IPS-18a (cell line): ENCODE measurements around the gene PDSS2.
"Not testable (repeated sequence)": the region's sequence is repeated elsewhere in the genome, so short reads cannot be mapped to it uniquely, and the experiment has no call there.

Experiments
- H3K27ac ChIP-seq: one replicate; pipeline ENCODE4 v1.5.1; 2013; ENCODE audit warnings: low read length
- H3K27me3 ChIP-seq: one replicate; pipeline ENCODE4 v1.6.1; 2013; ENCODE audit warnings: mild to moderate bottlenecking, low read length; ENCODE audit not compliant: control insufficient read depth, insufficient read depth
- H3K36me3 ChIP-seq: one replicate; pipeline ENCODE4 v1.6.1; 2013; ENCODE audit warnings: low read depth, low read length; ENCODE audit not compliant: control insufficient read depth
- H3K4me1 ChIP-seq: one replicate; pipeline ENCODE4 v1.6.1; 2013; ENCODE audit warnings: low read depth, low read length; ENCODE audit not compliant: control insufficient read depth
- H3K4me3 ChIP-seq: one replicate; pipeline ENCODE4 v1.5.1; 2013; ENCODE audit warnings: low read length
- H3K9ac ChIP-seq: one replicate; pipeline ENCODE4 v1.6.1; 2013; ENCODE audit warnings: mild to moderate bottlenecking, low read length, moderate library complexity
- H3K9me3 ChIP-seq: one replicate; pipeline ENCODE4 v1.6.1; 2013; ENCODE audit warnings: low read depth, low read length; ENCODE audit not compliant: control insufficient read depth

The PDSS2 gene

GRCh38 chr6:107202876-107203468 lies 256.4 kb downstream of the PDSS2 start:
- no peak overlapping the region for H3K4me3 ChIP-seq
- no peak overlapping the region for H3K27ac ChIP-seq
- no peaks in the 10 kb centered on the region for H3K4me1 ChIP-seq
- H3K9ac ChIP-seq: no peak overlapping the region
- H3K27me3 ChIP-seq: no peaks in the 10 kb centered on the region
- no peaks in the 10 kb centered on the region for H3K36me3 ChIP-seq
- H3K9me3 ChIP-seq: no peaks in the 10 kb centered on the region

GRCh38 chr6:107198631-107199416 lies 260.5 kb downstream of the PDSS2 start:
- Histone ChIP-seq H3K9me3 (no peaks in the 10 kb centered on the region), H3K9ac (no peak overlapping the region), H3K36me3 (no peaks in the 10 kb centered on the region), H3K4me1 (no peaks in the 10 kb centered on the region), H3K27me3 (no peaks in the 10 kb centered on the region), H3K4me3 (no peak overlapping the region), H3K27ac (no peak overlapping the region)

GRCh38 chr6:107196152-107196551 lies 263.2 kb downstream of the PDSS2 start:
- Histone ChIP-seq H3K9me3 (no peaks in the 10 kb centered on the region), H3K36me3 (no peaks in the 10 kb centered on the region), H3K27ac (no peak overlapping the region), H3K4me1 (no peaks in the 10 kb centered on the region), H3K9ac (no peak overlapping the region), H3K4me3 (no peak overlapping the region), H3K27me3 (no peaks in the 10 kb centered on the region)

GRCh38 chr6:107194723-107195122 lies 264.6 kb downstream of the PDSS2 start:
- H3K4me3 ChIP-seq, H3K4me1 ChIP-seq, H3K9me3 ChIP-seq, H3K27ac ChIP-seq, H3K9ac ChIP-seq, H3K27me3 ChIP-seq, H3K36me3 ChIP-seq: not testable (repeated sequence)

- H3K9ac ChIP-seq: no peak overlapping the region
- H3K27ac ChIP-seq: no peak overlapping the region
- no peaks in the 10 kb centered on the region for H3K36me3 ChIP-seq
- no peaks in the 10 kb centered on the region for H3K4me1 ChIP-seq
- no peak overlapping the region for H3K4me3 ChIP-seq
- no peaks in the 10 kb centered on the region for H3K9me3 ChIP-seq
- no peaks in the 10 kb centered on the region for H3K27me3 ChIP-seq
Measured at GRCh38 chr6:107192830-107193229, 266.5 kb downstream of the PDSS2 start.

- Histone ChIP-seq H3K27me3 (no peaks in the 10 kb centered on the region), H3K36me3 (no peaks in the 10 kb centered on the region), H3K9ac (no peak overlapping the region), H3K4me3 (no peak overlapping the region), H3K9me3 (no peaks in the 10 kb centered on the region), H3K4me1 (no peaks in the 10 kb centered on the region), H3K27ac (no peak overlapping the region)
Measured at GRCh38 chr6:107187630-107188029, 271.7 kb downstream of the PDSS2 start.

GRCh38 chr6:107186047-107186446 lies 273.3 kb downstream of the PDSS2 start:
- Histone ChIP-seq H3K27me3 (no peaks in the 10 kb centered on the region), H3K9ac (no peak overlapping the region), H3K36me3 (no peaks in the 10 kb centered on the region), H3K9me3 (no peaks in the 10 kb centered on the region), H3K4me1 (no peaks in the 10 kb centered on the region), H3K27ac (no peak overlapping the region), H3K4me3 (no peak overlapping the region)

- Histone ChIP-seq H3K36me3 (no peaks in the 10 kb centered on the region), H3K4me1 (no peaks in the 10 kb centered on the region), H3K4me3 (no peak overlapping the region), H3K9me3 (no peaks in the 10 kb centered on the region), H3K27me3 (no peaks in the 10 kb centered on the region), H3K9ac (no peak overlapping the region), H3K27ac (no peak overlapping the region)
Measured at GRCh38 chr6:107185391-107185970, 273.9 kb downstream of the PDSS2 start.

GRCh38 chr6:107184435-107184834 lies 274.9 kb downstream of the PDSS2 start:
- Histone ChIP-seq H3K36me3 (no peaks in the 10 kb centered on the region), H3K4me1 (no peaks in the 10 kb centered on the region), H3K9me3 (no peaks in the 10 kb centered on the region), H3K27ac (no peak overlapping the region), H3K9ac (no peak overlapping the region), H3K27me3 (no peaks in the 10 kb centered on the region), H3K4me3 (no peak overlapping the region)

GRCh38 chr6:107180099-107180498 lies 279.3 kb downstream of the PDSS2 start:
- Histone ChIP-seq H3K4me1 (no peaks in the 10 kb centered on the region), H3K36me3 (no peaks in the 10 kb centered on the region), H3K9me3 (no peaks in the 10 kb centered on the region), H3K9ac (no peak overlapping the region), H3K27ac (no peak overlapping the region), H3K27me3 (no peaks in the 10 kb centered on the region), H3K4me3 (no peak overlapping the region)

GRCh38 chr6:107179004-107179403 lies 280.4 kb downstream of the PDSS2 start:
- Histone ChIP-seq H3K9me3 (no peaks in the 10 kb centered on the region), H3K27me3 (no peaks in the 10 kb centered on the region), H3K27ac (no peak overlapping the region), H3K9ac (no peak overlapping the region), H3K4me3 (no peak overlapping the region), H3K36me3 (no peaks in the 10 kb centered on the region), H3K4me1 (no peaks in the 10 kb centered on the region)

- Histone ChIP-seq H3K9me3 (no peaks in the 10 kb centered on the region), H3K27me3 (no peaks in the 10 kb centered on the region), H3K4me3 (no peak overlapping the region), H3K27ac (no peak overlapping the region), H3K4me1 (no peaks in the 10 kb centered on the region), H3K36me3 (no peaks in the 10 kb centered on the region), H3K9ac (no peak overlapping the region)
Measured at GRCh38 chr6:107173779-107174178, 285.6 kb downstream of the PDSS2 start.
